ENCODE measurements around the gene PLA2G6.
A peak's percentile ranks its signal among the peaks of the same experiment; 100 is the strongest.

Gene PLA2G6, protein sequence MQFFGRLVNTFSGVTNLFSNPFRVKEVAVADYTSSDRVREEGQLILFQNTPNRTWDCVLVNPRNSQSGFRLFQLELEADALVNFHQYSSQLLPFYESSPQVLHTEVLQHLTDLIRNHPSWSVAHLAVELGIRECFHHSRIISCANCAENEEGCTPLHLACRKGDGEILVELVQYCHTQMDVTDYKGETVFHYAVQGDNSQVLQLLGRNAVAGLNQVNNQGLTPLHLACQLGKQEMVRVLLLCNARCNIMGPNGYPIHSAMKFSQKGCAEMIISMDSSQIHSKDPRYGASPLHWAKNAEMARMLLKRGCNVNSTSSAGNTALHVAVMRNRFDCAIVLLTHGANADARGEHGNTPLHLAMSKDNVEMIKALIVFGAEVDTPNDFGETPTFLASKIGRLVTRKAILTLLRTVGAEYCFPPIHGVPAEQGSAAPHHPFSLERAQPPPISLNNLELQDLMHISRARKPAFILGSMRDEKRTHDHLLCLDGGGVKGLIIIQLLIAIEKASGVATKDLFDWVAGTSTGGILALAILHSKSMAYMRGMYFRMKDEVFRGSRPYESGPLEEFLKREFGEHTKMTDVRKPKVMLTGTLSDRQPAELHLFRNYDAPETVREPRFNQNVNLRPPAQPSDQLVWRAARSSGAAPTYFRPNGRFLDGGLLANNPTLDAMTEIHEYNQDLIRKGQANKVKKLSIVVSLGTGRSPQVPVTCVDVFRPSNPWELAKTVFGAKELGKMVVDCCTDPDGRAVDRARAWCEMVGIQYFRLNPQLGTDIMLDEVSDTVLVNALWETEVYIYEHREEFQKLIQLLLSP

DNA sequence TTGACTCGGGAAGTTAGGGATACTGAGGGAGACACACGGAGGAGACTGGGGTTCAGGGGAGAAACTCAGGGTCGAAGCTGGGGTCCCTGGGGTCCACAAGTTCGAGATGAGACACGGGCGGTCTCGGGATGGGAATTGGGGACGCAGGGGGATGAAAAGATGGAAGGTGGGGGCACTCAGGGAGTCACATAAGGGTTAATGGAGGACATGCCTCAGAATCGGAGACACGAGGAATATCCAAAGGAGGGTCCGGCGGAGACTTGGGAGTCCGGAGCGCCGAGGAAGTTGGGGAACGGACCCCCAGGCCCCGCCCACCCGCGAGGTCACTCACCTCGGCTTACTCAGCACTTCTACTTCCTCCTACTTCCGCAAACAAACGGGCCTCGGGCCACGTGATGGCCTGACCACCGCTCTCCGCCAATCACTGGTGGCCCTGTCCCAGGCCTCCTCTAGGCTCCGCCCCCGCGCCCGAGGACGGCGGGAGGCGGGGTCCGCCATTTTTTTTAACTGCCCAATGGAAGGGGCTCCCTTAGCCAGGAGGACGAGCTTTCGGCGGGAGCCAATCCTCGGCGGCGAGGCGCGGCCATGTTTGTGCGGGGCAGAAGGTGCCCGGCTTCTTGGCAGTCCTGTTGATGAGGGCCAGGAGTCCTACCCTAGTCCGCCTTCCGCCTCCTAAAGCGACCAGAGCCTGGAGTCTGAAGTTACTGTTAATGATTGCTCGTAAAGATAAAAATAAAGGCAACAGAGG lies at the start of gene PLA2G6:
Gene PLA2G6 (minus strand): TSS at position 378 of the 748 bp plus-strand sequence. CDS start 12,404 bp downstream, outside the sequence.
- DNase-seq, result peak; percentile 99

DNA sequence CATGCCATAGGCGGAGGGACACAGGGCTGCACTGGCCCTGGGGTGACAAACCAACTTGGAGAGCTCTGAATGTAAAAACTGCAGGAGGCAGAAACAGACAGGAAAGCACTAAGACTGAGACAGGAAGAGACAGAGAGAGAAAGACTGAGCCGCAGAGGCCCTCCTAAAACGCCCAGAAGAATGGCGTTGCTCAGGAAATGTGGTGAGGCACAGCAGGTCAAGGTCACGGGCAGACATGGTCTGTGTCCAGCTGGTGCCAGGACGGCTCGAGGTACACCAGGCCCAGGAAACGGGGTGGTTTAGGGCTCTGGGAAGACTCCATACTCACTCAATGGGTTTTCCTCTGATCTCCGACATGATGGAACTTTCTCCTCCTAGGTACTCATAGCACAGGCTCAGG lies 49.3 kb upstream of the PLA2G6 start:
- DNase-seq, result no peak

DNA sequence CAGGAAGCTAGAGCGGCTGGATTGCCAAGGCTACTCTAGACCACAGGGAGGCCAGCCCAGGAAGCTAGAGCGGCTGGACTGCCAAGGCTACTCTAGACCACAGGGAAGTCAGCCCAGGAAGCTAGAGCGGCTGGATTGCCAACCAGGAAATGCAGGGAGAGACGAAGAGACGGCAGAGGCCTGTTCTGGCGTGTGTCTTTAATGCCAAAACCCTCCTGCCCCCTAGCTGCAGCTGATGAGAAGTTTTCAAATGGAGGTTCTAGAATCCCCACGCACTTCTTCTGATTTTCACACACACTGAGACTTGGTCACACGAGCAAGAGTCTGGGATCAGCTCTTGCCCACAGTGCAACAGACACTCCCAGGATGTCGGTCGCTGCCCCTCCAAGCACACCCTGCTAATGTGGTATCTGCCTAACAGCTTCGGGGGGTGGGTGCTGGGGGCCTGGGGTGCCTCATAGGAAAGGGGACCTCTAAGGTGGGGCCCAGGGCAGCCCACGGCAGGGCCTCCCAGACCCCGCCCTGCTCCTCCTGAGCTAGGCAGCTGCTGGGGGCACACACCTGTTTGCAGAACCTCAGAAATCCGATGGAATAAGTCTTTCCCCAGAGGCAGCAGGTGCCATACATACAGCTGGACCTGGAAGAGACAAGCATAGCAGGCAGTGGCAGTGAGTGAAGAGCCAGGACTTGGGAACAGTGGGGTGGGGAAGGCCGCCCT lies 48.6 kb upstream of the PLA2G6 start:
- DNase-seq, result peak; percentile 54

DNA sequence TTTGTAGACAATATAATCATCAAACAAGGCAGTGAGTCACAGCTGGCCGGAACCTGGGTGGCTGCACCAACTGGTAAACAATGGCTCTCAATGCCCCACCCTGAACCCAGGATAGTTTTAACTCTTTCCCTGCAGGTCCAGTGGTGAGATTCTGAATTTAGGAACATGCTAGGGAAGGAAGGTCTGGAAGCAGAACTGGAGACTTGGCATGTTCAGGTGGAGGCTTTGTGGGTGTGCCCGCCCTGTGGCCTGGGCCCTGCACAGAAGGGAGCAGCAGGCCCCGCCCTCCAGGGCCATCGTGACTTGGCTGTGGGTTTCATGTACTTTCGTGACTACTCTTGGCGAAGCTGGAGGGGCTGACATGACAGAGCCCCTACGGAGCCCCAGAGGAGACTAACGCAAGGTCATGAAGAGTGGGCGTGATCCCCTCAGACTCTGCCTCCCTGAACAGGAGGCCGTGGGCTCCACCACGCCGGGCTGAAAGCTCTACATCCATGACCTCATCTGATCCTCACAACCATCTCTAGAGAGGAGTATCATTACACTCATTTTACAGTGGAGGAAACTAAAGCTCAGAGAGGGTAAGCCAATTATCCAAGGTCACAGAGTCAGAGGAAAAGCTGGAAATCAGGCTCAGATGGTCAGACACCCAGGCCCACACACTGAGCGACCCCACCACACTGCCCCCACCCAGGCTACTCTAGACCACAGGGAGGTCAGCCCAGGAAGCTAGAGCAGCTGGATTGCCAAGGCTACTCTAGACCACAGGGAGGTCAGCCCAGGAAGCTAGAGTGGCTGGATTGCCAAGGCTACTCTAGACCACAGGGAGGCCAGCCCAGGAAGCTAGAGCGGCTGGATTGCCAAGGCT lies 47.5 kb upstream of the PLA2G6 start:
- DNase-seq, result peak; percentile 49

DNA sequence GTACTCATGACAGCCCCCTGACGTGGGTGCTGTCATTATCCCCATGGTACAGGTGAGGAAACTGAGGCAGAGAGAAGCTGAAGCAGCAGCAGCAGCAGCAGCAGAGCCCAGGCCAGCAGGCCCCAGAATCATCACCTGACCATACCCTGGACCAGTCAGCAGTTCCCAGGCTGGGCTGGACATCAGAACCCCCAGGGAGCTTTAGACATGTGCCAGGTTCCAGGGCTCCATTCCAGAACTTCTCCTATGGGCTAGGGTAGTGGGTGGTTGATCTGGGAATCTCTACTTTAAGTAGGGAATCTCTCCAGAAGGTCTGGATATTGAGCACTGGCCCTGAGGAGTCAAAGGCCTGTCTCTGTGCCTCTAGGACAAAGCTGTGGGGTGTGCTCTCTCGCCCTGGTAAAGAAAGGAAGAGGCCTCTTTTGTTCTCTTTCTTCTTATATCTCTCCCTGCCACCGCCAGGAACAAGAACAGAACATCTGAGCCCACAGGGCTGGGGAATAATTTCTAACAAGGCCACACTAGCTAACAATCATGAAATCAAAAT lies 46.8 kb upstream of the PLA2G6 start:
- DNase-seq, result no peak

DNA sequence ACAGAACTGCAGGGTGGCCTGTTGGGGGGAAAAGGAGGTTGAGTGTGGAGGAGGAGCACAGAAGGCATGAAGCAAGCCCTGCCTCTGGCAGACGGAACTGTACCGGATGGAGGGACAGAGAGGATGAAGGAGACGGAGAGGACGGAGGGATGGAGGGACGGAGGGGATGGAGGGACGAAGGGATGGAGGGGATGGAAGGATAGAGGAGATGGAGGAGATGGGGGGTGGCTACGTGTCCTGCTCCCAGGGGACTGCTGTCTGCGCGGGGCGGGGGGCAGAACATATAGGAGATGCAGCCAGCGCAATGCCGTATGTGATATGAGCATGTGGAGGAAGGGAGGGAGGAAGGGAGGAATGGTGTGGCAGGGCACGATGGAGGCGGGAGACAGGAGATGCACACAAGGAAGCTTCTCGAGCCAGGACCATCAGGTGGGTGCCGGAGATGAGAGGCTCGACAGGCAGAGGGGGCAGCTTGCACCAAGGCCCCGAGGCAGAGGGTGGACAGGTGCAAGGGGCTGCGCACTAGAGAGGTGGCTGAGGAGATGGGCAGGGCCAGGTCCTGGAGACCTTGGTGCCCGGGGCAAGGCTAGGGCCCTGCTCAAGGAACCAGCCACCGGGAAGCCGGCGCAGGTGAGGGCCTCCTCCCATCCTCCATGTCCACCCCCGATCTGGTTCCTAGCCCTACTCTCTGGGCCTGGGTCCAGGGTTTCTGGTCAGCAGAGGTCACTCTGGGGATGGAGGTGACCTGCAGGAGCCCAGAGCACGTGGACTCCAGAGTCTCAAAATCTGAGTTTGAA lies 45.4 kb upstream of the PLA2G6 start:
- no peak for DNase-seq

DNA sequence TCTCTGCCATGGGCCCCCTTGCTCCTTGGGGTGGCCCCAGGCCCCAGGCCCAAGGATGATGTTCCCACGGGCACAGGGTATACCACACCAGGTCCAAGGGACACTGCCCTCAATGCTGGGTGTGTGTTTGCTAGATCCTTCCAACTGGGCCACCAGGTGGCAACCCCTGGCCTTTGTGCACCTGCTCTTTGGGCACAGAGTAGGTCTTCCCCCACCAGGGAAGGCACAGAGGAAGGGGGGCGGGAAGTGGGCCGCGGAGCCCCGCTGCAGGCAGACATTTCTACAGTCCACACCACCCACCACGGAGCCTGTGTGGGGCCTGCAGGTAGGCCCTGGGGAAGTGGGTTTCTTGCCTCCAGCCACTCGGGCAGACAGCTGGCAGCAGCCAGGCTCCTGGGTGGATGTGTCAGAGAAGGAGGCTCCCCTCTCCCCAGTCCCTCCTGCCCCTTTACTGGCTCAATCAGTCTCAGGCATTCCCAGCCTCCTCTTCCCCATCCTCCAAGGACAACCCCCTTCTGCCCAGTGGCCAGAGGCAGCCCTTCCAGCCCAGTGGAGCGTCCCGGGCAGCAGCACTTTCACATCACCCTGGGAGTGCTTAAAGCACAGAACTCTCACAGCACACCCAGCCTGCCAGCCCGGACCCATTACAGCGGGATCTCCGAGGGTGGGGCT lies 41.8 kb upstream of the PLA2G6 start:
- no peak for DNase-seq

DNA sequence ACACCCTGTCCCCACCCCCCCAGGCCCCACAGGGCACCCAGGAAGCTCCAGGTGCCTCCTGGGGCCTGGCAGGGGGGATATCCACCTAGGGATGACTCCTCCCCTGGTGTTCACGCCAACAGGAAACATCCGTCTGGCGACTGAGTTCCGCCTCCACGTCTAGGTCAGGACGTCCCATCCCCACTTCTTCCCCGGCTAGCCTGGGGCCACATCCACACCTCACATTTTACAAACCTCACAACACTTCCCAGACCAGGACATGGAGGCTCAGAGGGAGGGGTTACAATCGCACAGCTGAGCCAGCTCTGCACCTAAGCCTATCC lies 41.1 kb upstream of the PLA2G6 start:
- DNase-seq, result no peak

DNA sequence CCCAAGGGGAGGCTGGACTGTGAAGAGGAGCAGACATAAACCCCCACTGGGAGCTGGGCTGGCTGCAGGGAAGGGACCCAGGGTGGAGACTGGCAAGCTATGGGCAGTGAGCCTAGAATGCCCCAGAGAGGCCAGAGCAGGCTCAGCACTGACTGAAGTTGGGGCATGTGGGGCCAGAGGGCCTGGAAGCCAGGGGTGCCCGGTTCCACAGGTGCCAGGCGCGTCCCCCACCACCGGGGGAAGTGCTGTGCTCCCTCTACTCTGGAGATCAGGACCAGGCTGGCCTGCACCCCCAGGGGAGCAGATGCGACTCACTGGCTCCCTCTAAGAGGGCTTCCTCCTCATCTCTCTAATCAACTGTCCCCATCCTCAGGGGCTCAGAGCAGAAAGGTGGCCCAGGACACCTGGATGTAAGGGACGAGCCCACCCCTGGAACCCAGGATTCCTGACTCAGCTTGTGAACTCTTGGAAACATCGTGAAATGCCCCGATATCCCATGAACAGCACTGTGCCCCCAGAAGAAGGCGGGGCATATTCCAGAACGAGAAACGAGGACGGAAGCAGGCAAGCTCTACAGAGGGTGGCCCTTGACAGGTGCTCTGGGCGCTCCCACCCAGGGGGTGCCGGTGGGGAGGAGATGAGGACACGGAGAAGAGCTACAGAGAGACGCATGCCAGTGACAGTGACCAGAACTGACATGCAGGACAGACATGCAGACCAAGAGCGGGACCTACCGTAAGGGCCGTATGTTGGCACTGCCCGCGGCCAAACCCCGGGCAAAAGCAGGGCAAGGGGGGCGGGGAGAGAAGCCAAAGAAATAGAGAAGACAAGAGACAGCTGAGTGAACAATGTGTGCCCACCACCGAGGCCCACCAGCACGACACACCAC lies 40.5 kb upstream of the PLA2G6 start:
- DNase-seq, result no peak

DNA sequence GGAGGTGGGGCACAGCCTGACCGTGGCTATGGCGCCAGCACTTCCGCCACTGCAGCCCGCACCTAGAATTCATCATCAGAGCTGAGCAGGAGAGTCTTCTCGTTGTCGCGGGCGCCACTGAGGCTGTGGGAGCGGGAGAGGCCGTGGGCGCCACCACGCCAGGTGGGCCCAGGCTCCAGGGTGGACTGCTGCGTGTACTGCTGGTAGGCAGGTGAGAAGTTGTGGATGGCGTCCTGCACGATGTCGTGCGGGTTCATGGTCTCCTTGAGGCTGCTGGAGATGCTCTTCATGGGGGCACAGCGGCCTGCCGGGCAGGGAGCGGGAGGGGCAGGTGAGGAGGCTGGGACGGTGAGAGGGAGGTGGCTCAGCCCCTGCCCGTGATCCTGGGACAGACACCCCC lies 39.8 kb upstream of the PLA2G6 start:
- DNase-seq, result no peak

DNA sequence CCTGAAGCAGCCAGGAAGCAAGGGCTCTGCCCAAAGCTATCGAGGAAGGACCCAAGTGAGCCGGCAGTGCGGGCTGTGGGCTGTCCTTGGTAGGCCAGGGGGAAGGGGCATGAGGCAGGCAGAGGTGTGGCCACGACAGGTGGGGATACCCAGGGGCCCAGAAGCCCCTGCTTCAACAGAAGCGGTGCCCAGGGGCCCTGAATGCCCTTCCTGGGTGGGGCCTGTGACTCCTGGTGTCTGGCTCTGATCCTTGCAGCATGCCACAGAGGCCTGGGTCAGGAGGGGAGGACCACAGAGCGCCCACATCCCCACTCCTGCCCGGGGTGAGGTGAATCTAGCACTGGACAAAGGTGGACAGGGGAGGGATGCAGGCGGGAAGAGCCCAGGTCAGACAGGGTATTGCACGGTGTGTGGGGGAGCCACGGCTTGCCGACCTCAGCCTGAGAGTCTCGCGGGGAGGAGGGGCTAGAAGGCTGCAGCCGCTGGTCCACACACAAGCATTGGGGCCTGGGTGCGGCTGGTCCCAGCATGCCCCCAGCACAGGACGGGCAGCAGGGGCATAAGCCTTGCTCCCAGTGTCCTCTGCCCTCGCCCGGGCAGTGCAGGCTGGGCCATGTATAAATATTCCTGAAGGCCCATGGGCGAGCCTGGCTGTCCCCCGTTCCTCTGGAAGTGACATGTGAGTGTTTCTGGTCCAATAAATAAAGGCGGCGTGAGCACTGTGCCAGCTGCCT lies 39.2 kb upstream of the PLA2G6 start:
- no peak for DNase-seq

DNA sequence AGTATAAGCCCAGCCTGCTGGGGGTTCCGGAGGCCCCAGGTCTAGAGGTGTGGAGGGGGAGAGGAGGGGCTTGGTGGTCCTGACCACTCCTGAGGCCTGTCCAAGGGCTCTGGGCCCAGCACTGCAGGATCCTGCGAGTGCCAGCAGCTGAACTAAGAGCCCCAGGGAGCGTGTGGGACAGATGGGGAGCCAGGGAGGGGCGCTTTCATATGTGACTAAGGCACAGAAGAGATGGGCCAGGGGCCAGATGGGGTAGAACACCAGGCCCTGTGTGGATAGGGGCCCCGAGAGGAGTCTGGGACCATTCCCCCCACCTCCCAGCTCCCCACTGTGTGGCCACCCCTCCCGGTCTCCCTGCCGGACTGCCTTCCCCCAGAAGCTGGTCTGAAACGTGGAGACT lies 38.5 kb upstream of the PLA2G6 start:
- no peak for DNase-seq

DNA sequence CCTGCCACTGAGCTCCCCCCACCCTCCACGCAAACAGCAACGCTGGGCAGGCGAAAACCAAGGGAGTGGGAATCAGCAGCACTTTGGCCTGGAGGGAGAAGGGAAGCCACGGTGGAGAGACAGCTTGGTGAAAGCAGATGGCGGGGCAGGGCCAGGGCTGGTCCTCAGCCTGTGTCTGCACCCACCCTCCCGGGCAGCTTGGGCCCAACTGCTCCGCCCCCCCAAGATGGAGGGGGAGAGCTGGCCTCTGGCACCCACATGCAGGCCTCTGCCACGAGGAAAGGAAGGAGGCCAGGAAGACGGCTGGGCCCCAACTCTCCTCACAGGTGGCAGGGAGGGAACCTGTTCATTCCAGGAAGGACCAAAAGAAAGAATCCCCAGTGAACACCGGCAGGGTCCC lies 38.0 kb upstream of the PLA2G6 start:
- peak; percentile 80 for DNase-seq

DNA sequence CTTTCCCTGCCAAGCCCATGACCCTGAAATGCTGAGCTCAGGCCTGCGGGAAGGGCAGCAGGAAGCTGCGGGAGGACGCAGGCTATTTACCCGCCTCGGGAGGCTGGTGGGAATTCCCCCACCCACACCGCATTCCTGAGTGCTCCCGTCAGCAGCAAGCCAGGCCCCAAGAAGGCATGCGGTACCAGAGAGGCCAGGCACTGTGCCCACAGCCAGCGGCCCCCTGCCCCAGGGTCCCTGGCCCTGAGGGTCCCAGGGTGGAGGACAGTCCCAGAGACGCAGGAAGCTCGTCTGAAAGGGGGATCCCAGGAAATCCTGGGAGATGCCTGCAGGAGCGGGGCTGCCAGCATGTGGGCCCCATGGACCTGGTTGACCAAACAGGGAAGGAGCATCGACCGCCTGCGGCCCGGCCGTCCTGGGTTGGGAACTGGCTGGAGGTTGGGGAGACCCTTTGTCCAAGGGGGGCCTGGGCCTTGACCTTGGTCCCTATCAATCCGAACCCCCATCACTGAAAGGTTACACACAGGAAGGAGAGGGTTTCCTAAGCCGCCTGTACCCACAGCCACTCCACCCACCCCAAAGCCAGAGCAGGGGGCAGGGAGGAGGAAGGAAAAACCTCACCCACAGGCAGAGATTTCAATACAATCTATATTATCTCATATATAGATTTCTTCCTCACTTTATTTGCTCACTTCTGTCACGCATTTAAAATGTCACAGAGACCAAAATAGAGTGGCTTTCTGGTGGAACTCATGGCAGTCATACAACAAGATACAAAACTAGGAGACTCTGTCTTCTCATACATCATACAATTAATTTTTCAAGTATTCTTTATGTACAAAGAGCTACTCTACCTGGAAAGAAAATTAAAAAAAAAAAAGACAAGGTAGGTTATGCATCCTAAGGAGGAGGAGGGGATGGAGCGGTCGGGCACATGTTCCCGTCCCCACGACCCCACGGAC lies 37.3 kb upstream of the PLA2G6 start:
- no peak for DNase-seq

DNA sequence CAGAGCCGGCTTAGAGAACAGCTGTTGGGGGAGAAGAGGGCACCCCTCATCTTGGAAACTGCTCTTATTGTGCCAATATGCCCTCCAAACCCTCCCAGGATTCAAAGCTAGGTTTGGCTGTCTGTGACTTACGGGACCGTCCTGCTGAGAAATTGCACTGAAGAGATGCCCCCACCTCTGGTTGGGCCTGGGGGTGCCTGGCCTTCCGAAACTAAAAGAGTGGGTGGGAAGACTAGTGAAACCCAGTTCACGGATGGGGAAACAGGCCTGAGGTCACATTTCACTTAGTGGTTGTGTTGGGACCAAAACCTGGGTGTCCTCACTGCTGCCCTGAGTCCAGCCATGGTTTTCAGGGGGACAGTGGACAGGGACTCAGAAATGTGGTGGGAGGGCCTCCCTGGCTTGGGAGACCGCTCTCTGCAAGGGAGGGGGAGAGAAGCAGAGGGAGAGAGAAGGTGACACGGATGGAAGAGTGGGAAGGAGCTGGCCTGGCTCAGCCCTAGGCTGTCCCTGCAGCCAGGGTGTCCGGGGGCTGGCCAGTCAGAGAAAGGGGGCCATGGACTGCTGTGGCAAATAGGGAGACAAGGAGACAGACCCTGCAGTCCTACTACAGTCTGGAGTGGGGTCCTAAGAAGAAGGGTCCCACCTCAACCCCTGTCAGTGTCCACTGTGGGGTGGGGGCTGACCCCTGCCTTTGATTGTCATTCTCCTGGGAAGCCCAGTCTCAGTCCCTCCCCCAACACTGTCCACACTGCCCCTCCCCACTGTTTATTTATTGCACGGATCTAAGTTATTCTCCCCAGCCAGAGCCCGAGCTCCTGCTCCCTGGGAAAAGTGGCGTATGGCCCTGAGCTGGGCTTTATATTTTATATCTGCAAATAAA lies 33.8 kb upstream of the PLA2G6 start:
- no peak for DNase-seq

Data from NCI-H82 (cell line).